GM19397 (cell line): Measurements from ENCODE around the gene SPRN.

ENCODE experiments used
- ATAC-seq: cut with Tn5 transposase; IDR thresholded peaks from one replicate; pipeline ENCODE4 v1.9.1; 2021; ENCODE audit warnings: mild to moderate bottlenecking, moderate library complexity; ENCODE audit not compliant: unreplicated experiment

The SPRN gene

GRCh38 chr10:133457100-133457841, 32.8 kb upstream of the SPRN start:
- no peak for ATAC-seq

GRCh38 chr10:133456041-133456951, 31.9 kb upstream of the SPRN start:
- ATAC-seq: no peak

- no peak for ATAC-seq
These were observed 31.2 kb upstream of the SPRN start for GRCh38 chr10:133455611-133456031.

GRCh38 chr10:133455196-133455595, 30.8 kb upstream of the SPRN start:
- ATAC-seq: no peak

GRCh38 chr10:133454204-133454893, 29.9 kb upstream of the SPRN start:
- ATAC-seq: no peak

GRCh38 chr10:133453516-133454203, 29.2 kb upstream of the SPRN start, which contains the start of gene SCART1:
Gene SCART1 (plus strand): TSS chr10:133453945. CDS start chr10:133453998, 53 bp downstream.
- no peak for ATAC-seq

GRCh38 chr10:133452453-133452852, 28.0 kb upstream of the SPRN start:
- ATAC-seq: no peak

- ATAC-seq: no peak
These were observed 26.9 kb upstream of the SPRN start for GRCh38 chr10:133451346-133451745.

GRCh38 chr10:133448120-133448519, 23.7 kb upstream of the SPRN start:
- no peak for ATAC-seq

GRCh38 chr10:133446979-133447378, 22.6 kb upstream of the SPRN start:
- no peak for ATAC-seq

GRCh38 chr10:133445751-133446708, 21.6 kb upstream of the SPRN start:
- no peak for ATAC-seq

- ATAC-seq: no peak
These were observed 20.9 kb upstream of the SPRN start for GRCh38 chr10:133445268-133445732.

- no peak for ATAC-seq
These were observed 20.2 kb upstream of the SPRN start for GRCh38 chr10:133444342-133445267.

- ATAC-seq: no peak
These were observed 18.8 kb upstream of the SPRN start for GRCh38 chr10:133442967-133443924.

- no peak for ATAC-seq
These were observed 18.0 kb upstream of the SPRN start for GRCh38 chr10:133442191-133442966.

GRCh38 chr10:133441780-133442179, 17.4 kb upstream of the SPRN start:
- ATAC-seq: no peak
